CD4-positive, alpha-beta T cell (primary cell): ENCODE measurements around the gene ADAMTSL2. TPM values are rescaled to one million over a fixed set of nuclear protein-coding genes. Genes with fewer than 3 reads are reported as not detected.

Source experiments
- ATAC-seq: fragments of 200-7000 bp; cut with Tn5 transposase; one replicate; pipeline ENCODE4 v1.10.0; 2022; ENCODE audit warnings: mild to moderate bottlenecking; ENCODE audit not compliant: poor library complexity
- CTCF ChIA-PET: fragments of 350-600 bp; sonication (Branson Sonifier 250); formaldehyde crosslinking; loops from one replicate; lab custom pipeline; 2021; ENCODE audit warnings: antibody characterized with exemption, inconsistent platforms; lab: Charles Lee
- POLR2A ChIA-PET: fragments of 350-600 bp; sonication (Branson Sonifier 250); formaldehyde crosslinking; loops from one replicate; lab custom pipeline; 2021; ENCODE audit warnings: antibody characterized with exemption, inconsistent platforms; lab: Charles Lee
- DNase-seq, 14 experiments: peaks; one replicate each; pipeline ENCODE4 v3.0.0-alpha.2; 2013 to 2020; ENCODE audit warnings: mixed read lengths in 2 of 14
- H3K27ac ChIP-seq, 2 donors: one replicate each; pipeline versions ENCODE4 v1.5.1 to v1.7.0; 2013; ENCODE audit warnings: low read length in 2 of 2, low read depth in 1 of 2, mild to moderate bottlenecking in 1 of 2
- H3K27me3 ChIP-seq, 2 experiments: 1 replicate in 1 of 2; 2 replicates in 1 of 2; pipeline versions ENCODE4 v1.6.1 to v1.7.0; 2013; ENCODE audit warnings: low read length in 2 of 2, control low read depth in 1 of 2, mild to moderate bottlenecking in 1 of 2, moderate library complexity in 1 of 2; ENCODE audit not compliant: insufficient read depth in 2 of 2, control insufficient read depth in 1 of 2
- H3K36me3 ChIP-seq: one replicate; pipeline ENCODE4 v1.6.1; 2013; ENCODE audit warnings: low read length, control low read depth; ENCODE audit not compliant: insufficient read depth
- H3K4me1 ChIP-seq: one replicate; pipeline ENCODE4 v1.6.1; 2013; ENCODE audit warnings: low read length, control low read depth; ENCODE audit not compliant: insufficient read depth
- H3K4me3 ChIP-seq: one replicate; pipeline ENCODE4 v1.5.1; 2013; ENCODE audit warnings: mild to moderate bottlenecking, low read length, moderate library complexity
- H3K9me3 ChIP-seq, 2 experiments: 1 replicate in 1 of 2; 2 replicates in 1 of 2; pipeline versions ENCODE4 v1.6.1 to v1.7.0; 2013; ENCODE audit warnings: low read length in 2 of 2, mild to moderate bottlenecking in 2 of 2, control low read depth in 1 of 2, moderate library complexity in 1 of 2; ENCODE audit not compliant: control insufficient read depth in 1 of 2, insufficient read depth in 1 of 2
- H3K27ac Mint-ChIP-seq: one replicate; pipeline ENCODE4 v1.8.0; 2020; ENCODE audit warnings: mixed read lengths
- H3K27me3 Mint-ChIP-seq: one replicate; pipeline ENCODE4 v1.8.0; 2021; ENCODE audit warnings: mixed read lengths
- H3K36me3 Mint-ChIP-seq: one replicate; pipeline ENCODE4 v1.8.0; 2021; ENCODE audit warnings: low read depth, mixed read lengths
- H3K4me1 Mint-ChIP-seq: one replicate; pipeline ENCODE4 v1.8.0; 2021; ENCODE audit warnings: low read depth, mixed read lengths
- H3K4me3 Mint-ChIP-seq: one replicate; pipeline ENCODE4 v1.8.0; 2020; ENCODE audit warnings: mild to moderate bottlenecking, mixed read lengths
- H3K9me3 Mint-ChIP-seq: one replicate; pipeline ENCODE4 v1.8.0; 2020; ENCODE audit warnings: mixed read lengths
- CTCF ChIP-seq: fragments of 200-600 bp; IDR thresholded peaks from one replicate; pipeline ENCODE4 v1.8.0; 2022; ENCODE audit warnings: antibody characterized with exemption, mild to moderate bottlenecking
- intact Hi-C, 2 experiments: fragments of 100-400 bp; cut with DNase I in 1 of 2; cut with micrococcal nuclease in 1 of 2; formaldehyde crosslinking; loops; one replicate each; pipeline versions ENCODE4 v1.15.1 to v1.9.0; 2023 to 2025; cut with DNase I, micrococcal nuclease
- total RNA-seq, 174 experiments: library from RNA in 2 of 174; stranded (reverse) in 2 of 174; gene quantifications; one replicate each; pipeline ENCODE4 v1.2.3 and lab custom pipeline; 2021 to 2026

ADAMTSL2 gene
- total RNA-seq, 2 experiments from 2014 or later = 1.2 to 1.3 TPM

GRCh38 chr9:133594310-133594709 lies 59.8 kb downstream of the ADAMTSL2 start:
- Histone ChIP-seq H3K9me3 (peaks cover 14 to 35% of the 10 kb centered on the region in 2 experiments), H3K4me3 (no peak overlapping the region), H3K27ac (no peak overlapping the region), H3K4me1 (no peaks in the 10 kb centered on the region), H3K27me3 (no peaks in the 10 kb centered on the region), H3K36me3 (no peaks in the 10 kb centered on the region)
- no peak for TF ChIP-seq CTCF
- ChIA-PET CTCF (no interaction called here), POLR2A (no interaction called here)
- Mint-ChIP-seq H3K4me3 (no peak overlapping the region), H3K27me3 (no peaks in the 10 kb centered on the region), H3K36me3 (no peaks in the 10 kb centered on the region), H3K4me1 (no peaks in the 10 kb centered on the region), H3K27ac (no peak overlapping the region), H3K9me3 (peaks cover 9% of the 10 kb centered on the region)
- ATAC-seq (no peak), DNase-seq (no peak)
- intact Hi-C loops = no loop called here

- DNase-seq = no peak
- H3K9me3 Mint-ChIP-seq = peaks cover 9% of the 10 kb centered on the region
- ChIA-PET CTCF (no interaction called here), POLR2A (no interaction called here)
- no peaks in the 10 kb centered on the region for H3K4me1 ChIP-seq
- peaks cover 14 to 32% of the 10 kb centered on the region in 2 experiments for H3K9me3 ChIP-seq
- H3K36me3 ChIP-seq = no peaks in the 10 kb centered on the region
- intact Hi-C loops = no loop called here
- no peak overlapping the region for H3K4me3 ChIP-seq
- H3K4me3 Mint-ChIP-seq = no peak overlapping the region
- H3K27ac Mint-ChIP-seq = no peak overlapping the region
- no peak overlapping the region for H3K27ac ChIP-seq
- no peaks in the 10 kb centered on the region for H3K36me3 Mint-ChIP-seq
- no peak for ATAC-seq
- no peaks in the 10 kb centered on the region for H3K27me3 ChIP-seq
- H3K4me1 Mint-ChIP-seq = no peaks in the 10 kb centered on the region
- H3K27me3 Mint-ChIP-seq = no peaks in the 10 kb centered on the region
- no peak for TF ChIP-seq CTCF
Measured at GRCh38 chr9:133595910-133596309, 61.4 kb downstream of the ADAMTSL2 start.

GRCh38 chr9:133597316-133597957 lies 62.9 kb downstream of the ADAMTSL2 start:
- intact Hi-C loops = no loop called here
- DNase-seq (no peak), ATAC-seq (no peak)
- ChIA-PET POLR2A (no interaction called here), CTCF (no interaction called here)
- Mint-ChIP-seq H3K27me3 (no peaks in the 10 kb centered on the region), H3K9me3 (peaks cover 9% of the 10 kb centered on the region), H3K4me1 (no peaks in the 10 kb centered on the region), H3K4me3 (no peak overlapping the region), H3K27ac (no peak overlapping the region), H3K36me3 (no peaks in the 10 kb centered on the region)
- H3K27me3 ChIP-seq = no peaks in the 10 kb centered on the region
- H3K27ac ChIP-seq = no peak overlapping the region
- TF ChIP-seq CTCF = no peak
- peaks cover 14 to 32% of the 10 kb centered on the region in 2 experiments for H3K9me3 ChIP-seq
- H3K4me3 ChIP-seq = no peak overlapping the region
- no peaks in the 10 kb centered on the region for H3K36me3 ChIP-seq
- H3K4me1 ChIP-seq = no peaks in the 10 kb centered on the region
